Stimulated activated CD8-positive, alpha-beta memory T cell treated with anti-CD3 and anti-CD28 coated beads, Interleukin-4, amount 100 ng/mL, for 24 hours (primary cell): Measurements from ENCODE around the gene MYO18B.

ENCODE experiments used
- DNase-seq: peaks from one replicate; pipeline ENCODE4 v3.0.0-alpha.2; 2020; ENCODE audit warnings: low read depth

Gene MYO18B

GRCh38 chr22:25750569-25751173, 8.7 kb downstream of the MYO18B start:
- no peak for DNase-seq

GRCh38 chr22:25751174-25751581, 9.2 kb downstream of the MYO18B start:
- no peak for DNase-seq

- DNase-seq, result no peak
Measured at GRCh38 chr22:25752615-25753214, 10.7 kb downstream of the MYO18B start.

GRCh38 chr22:25753252-25753651, 11.3 kb downstream of the MYO18B start:
- no peak for DNase-seq

- no peak for DNase-seq
Measured at GRCh38 chr22:25754527-25755202, 12.7 kb downstream of the MYO18B start.

GRCh38 chr22:25757686-25758085, 15.7 kb downstream of the MYO18B start:
- DNase-seq, result no peak

- no peak for DNase-seq
Measured at GRCh38 chr22:25758316-25758715, 16.3 kb downstream of the MYO18B start.

GRCh38 chr22:25759825-25760231, 17.8 kb downstream of the MYO18B start:
- DNase-seq, result no peak

GRCh38 chr22:25760294-25760693, 18.3 kb downstream of the MYO18B start:
- no peak for DNase-seq

GRCh38 chr22:25760848-25761595, 19.0 kb downstream of the MYO18B start:
- DNase-seq, result no peak

- no peak for DNase-seq
Measured at GRCh38 chr22:25762147-25762546, 20.2 kb downstream of the MYO18B start.

GRCh38 chr22:25763239-25763777, 21.3 kb downstream of the MYO18B start:
- no peak for DNase-seq

- no peak for DNase-seq
Measured at GRCh38 chr22:25764270-25765015, 22.5 kb downstream of the MYO18B start.

GRCh38 chr22:25765016-25765367, 23.0 kb downstream of the MYO18B start:
- no peak for DNase-seq

GRCh38 chr22:25765801-25766200, 23.8 kb downstream of the MYO18B start:
- DNase-seq, result no peak

GRCh38 chr22:25766418-25766817, 24.4 kb downstream of the MYO18B start:
- DNase-seq, result no peak

- DNase-seq, result no peak
Measured at GRCh38 chr22:25770333-25770732, 28.3 kb downstream of the MYO18B start.

GRCh38 chr22:25772288-25772687, 30.3 kb downstream of the MYO18B start:
- no peak for DNase-seq

GRCh38 chr22:25774575-25775026, 32.6 kb downstream of the MYO18B start:
- no peak for DNase-seq

- no peak for DNase-seq
Measured at GRCh38 chr22:25775531-25775930, 33.5 kb downstream of the MYO18B start.

- no peak for DNase-seq
Measured at GRCh38 chr22:25777411-25777810, 35.4 kb downstream of the MYO18B start.

- no peak for DNase-seq
Measured at GRCh38 chr22:25777870-25778269, 35.9 kb downstream of the MYO18B start.
